Thoracic aorta (tissue), 2 donors: ENCODE measurements around the gene RFX4. TPM values are rescaled to one million over a fixed set of nuclear protein-coding genes. Genes with fewer than 3 reads are reported as not detected.

ENCODE experiments used
- ATAC-seq: fragments of 150-250 bp; one replicate; pipeline ENCODE4 v1.8.0; 2017; ENCODE audit warnings: low read depth; ENCODE audit not compliant: insufficient number of reproducible peaks, low FRiP score
- DNase-seq: peaks from one replicate; pipeline ENCODE4 v3.0.0-alpha.2; 2020; ENCODE audit warnings: low spot score
- H3K27ac ChIP-seq, 2 donors: fragments of 200-600 bp; sonication (generic); 1 replicate in 1 of 2; 2 replicates in 1 of 2; pipeline ENCODE4 v1.5.1; 2016; ENCODE audit warnings: mild to moderate bottlenecking in 2 of 2, moderate library complexity in 2 of 2
- H3K27me3 ChIP-seq: fragments of 200-600 bp; sonication (generic); replicated peaks from 2 replicates; pipeline ENCODE4 v1.6.0; 2016; ENCODE audit warnings: mild to moderate bottlenecking; ENCODE audit not compliant: insufficient read depth
- H3K36me3 ChIP-seq: fragments of 200-600 bp; sonication (generic); one replicate; pipeline ENCODE4 v1.5.1; 2016
- H3K4me1 ChIP-seq, 2 donors: fragments of 200-600 bp; sonication (generic); 1 replicate in 1 of 2; 2 replicates in 1 of 2; pipeline versions ENCODE4 v1.5.1 to v1.6.0; 2016; ENCODE audit warnings: low read depth in 2 of 2, mild to moderate bottlenecking in 1 of 2; ENCODE audit not compliant: control insufficient read depth in 1 of 2
- H3K4me3 ChIP-seq: fragments of 200-600 bp; sonication (generic); 2 replicates; pipeline ENCODE4 v1.5.1; 2016; ENCODE audit warnings: mild to moderate bottlenecking
- H3K9me3 ChIP-seq: fragments of 200-600 bp; sonication (generic); 2 replicates; pipeline ENCODE4 v1.5.1; 2016
- CTCF ChIP-seq: fragments of 200-600 bp; sonication (generic); IDR thresholded peaks from one replicate; pipeline ENCODE4 v1.5.1; 2019; ENCODE audit warnings: antibody characterized with exemption
- total RNA-seq, 2 donors: library from RNA; depleted of rRNA; stranded (reverse); fragments of >200 nt; gene quantifications; one replicate each; pipeline versions ENCODE4 v1.1.0 to v1.2.3, GENCODE V29; 2016

RFX4 gene
- total RNA-seq, 2 donors from 2014 or later = not detected

- TF ChIP-seq CTCF = no peak
- Histone ChIP-seq H3K27me3 (no peaks in the 10 kb centered on the region), H3K9me3 (no peaks in the 10 kb centered on the region), H3K36me3 (no peaks in the 10 kb centered on the region), H3K4me3 (no peak overlapping the region), H3K4me1 (no peaks in the 10 kb centered on the region), H3K27ac (no peak overlapping the region)
- DNase-seq (no peak), ATAC-seq (no peak)
Observed at GRCh38 chr12:106711316-106711715, 128.5 kb downstream of the RFX4 start.

GRCh38 chr12:106712768-106713167 lies 130.0 kb downstream of the RFX4 start:
- no peak for DNase-seq
- Histone ChIP-seq H3K9me3 (no peaks in the 10 kb centered on the region), H3K36me3 (no peaks in the 10 kb centered on the region), H3K27ac (no peak overlapping the region), H3K4me1 (no peaks in the 10 kb centered on the region), H3K4me3 (no peak overlapping the region), H3K27me3 (no peaks in the 10 kb centered on the region)
- no peak for ATAC-seq
- TF ChIP-seq CTCF = no peak

- Histone ChIP-seq H3K4me1 (no peaks in the 10 kb centered on the region), H3K9me3 (no peaks in the 10 kb centered on the region), H3K27ac (no peak overlapping the region), H3K36me3 (no peaks in the 10 kb centered on the region), H3K4me3 (no peak overlapping the region), H3K27me3 (no peaks in the 10 kb centered on the region)
- no peak for DNase-seq
- TF ChIP-seq CTCF = no peak
- ATAC-seq = no peak
Observed at GRCh38 chr12:106714926-106715325, 132.1 kb downstream of the RFX4 start.

- Histone ChIP-seq H3K27me3 (no peaks in the 10 kb centered on the region), H3K4me1 (no peaks in the 10 kb centered on the region), H3K36me3 (no peaks in the 10 kb centered on the region), H3K9me3 (no peaks in the 10 kb centered on the region), H3K4me3 (no peak overlapping the region), H3K27ac (no peak overlapping the region)
- DNase-seq (no peak), ATAC-seq (no peak)
- no peak for TF ChIP-seq CTCF
Observed at GRCh38 chr12:106715582-106715981, 132.8 kb downstream of the RFX4 start.

- no peak for DNase-seq
- no peaks in the 10 kb centered on the region for H3K27me3 ChIP-seq
- no peaks in the 10 kb centered on the region for H3K4me1 ChIP-seq
- H3K4me3 ChIP-seq = no peak overlapping the region
- no peaks in the 10 kb centered on the region for H3K9me3 ChIP-seq
- TF ChIP-seq CTCF = no peak
- no peak overlapping the region for H3K27ac ChIP-seq
- ATAC-seq = no peak
- no peaks in the 10 kb centered on the region for H3K36me3 ChIP-seq
Observed at GRCh38 chr12:106717673-106718072, 134.9 kb downstream of the RFX4 start.
